HepG2 (cell line): ENCODE measurements around the gene MYO1B. TPM values are rescaled to one million over a fixed set of nuclear protein-coding genes. Genes with fewer than 3 reads are reported as not detected.

ENCODE experiments used
- KDM5B ChIP-seq: sonication (generic); formaldehyde crosslinking; IDR thresholded peaks from 2 replicates; pipeline ENCODE4 v1.4.0; 2020; ENCODE audit warnings: missing genetic modification reagents, mild to moderate bottlenecking, borderline replicate concordance
- MIER3 ChIP-seq: IDR thresholded peaks from 2 replicates; pipeline ENCODE4 v1.6.1; 2016; ENCODE audit warnings: missing compliant biosample characterization, borderline replicate concordance
- NBN ChIP-seq: fragments of 450-650 bp; conservative IDR thresholded peaks from 2 replicates; pipeline ENCODE4 v1.6.1; 2017
- SAP130 ChIP-seq: IDR thresholded peaks from 2 replicates; pipeline ENCODE4 v1.6.1; 2016; ENCODE audit warnings: low read depth
- SP5 ChIP-seq: IDR thresholded peaks from 2 replicates; pipeline ENCODE4 v1.6.1; 2016; ENCODE audit warnings: low read depth, borderline replicate concordance
- TARDBP ChIP-seq: sonication (generic); formaldehyde crosslinking; IDR thresholded peaks from 2 replicates; pipeline ENCODE4 v1.8.0; 2022; ENCODE audit warnings: mild to moderate bottlenecking, missing genetic modification reagents
- ZNF446 ChIP-seq: sonication (generic); formaldehyde crosslinking; IDR thresholded peaks from 2 replicates; pipeline ENCODE4 v1.5.0; 2020; ENCODE audit warnings: mild to moderate bottlenecking, missing genetic modification reagents
- ZNF605 ChIP-seq: sonication (generic); formaldehyde crosslinking; IDR thresholded peaks from 2 replicates; pipeline ENCODE4 v1.8.0; 2022; ENCODE audit warnings: mild to moderate bottlenecking, missing genetic modification reagents
- ZSCAN31 ChIP-seq: sonication (generic); formaldehyde crosslinking; IDR thresholded peaks from 2 replicates; pipeline ENCODE4 v1.5.0; 2020; ENCODE audit warnings: low read depth, mild to moderate bottlenecking, missing genetic modification reagents
- polyA plus RNA-seq, 8 experiments: library from polyadenylated mRNA; depleted of rRNA in 3 of 8; stranded (reverse) in 7 of 8; unstranded in 1 of 8; fragments of >200 nt; fragmentation: Illumina TruSeq in 4 of 8; extraction: Trizol in 4 of 8; gene quantifications; 2 replicates each; pipeline versions ENCODE4 v1.2.1 to v1.2.3, GENCODE V29; 2011 to 2016; ENCODE audit warnings: low read depth in 4 of 8, missing spikeins in 1 of 8, mixed read lengths in 1 of 8; ENCODE audit not compliant: insufficient read depth in 1 of 8
- total RNA-seq, 5 experiments: library from RNA; depleted of rRNA; stranded (reverse); fragments of >200 nt; fragmentation: Illumina TruSeq; extraction: Trizol; gene quantifications; 2 replicates each; pipeline ENCODE4 v1.2.3, GENCODE V29; 2016; ENCODE audit warnings: low read depth in 1 of 5
- TF ChIP-seq, protein P1 (sequence below): sonication (generic); formaldehyde crosslinking; IDR thresholded peaks from 2 replicates; pipeline ENCODE4 v1.8.1; 2023; ENCODE audit warnings: mild to moderate bottlenecking, missing genetic modification reagents
- TF ChIP-seq, protein P2 (sequence below): sonication (generic); formaldehyde crosslinking; IDR thresholded peaks from 2 replicates; pipeline ENCODE4 v1.5.1; 2020; ENCODE audit warnings: missing genetic modification reagents, mild to moderate bottlenecking, borderline replicate concordance
- TF ChIP-seq, protein P3 (sequence below): sonication (generic); formaldehyde crosslinking; IDR thresholded peaks from 2 replicates; pipeline ENCODE4 v1.9.0; 2021; ENCODE audit warnings: missing genetic modification reagents, mild to moderate bottlenecking, borderline replicate concordance
- TF ChIP-seq, protein P4 (sequence below): sonication (generic); formaldehyde crosslinking; IDR thresholded peaks from 2 replicates; pipeline ENCODE4 v1.8.1; 2022; ENCODE audit warnings: mild to moderate bottlenecking, missing genetic modification reagents
- TF ChIP-seq, protein P5 (sequence below): sonication (generic); formaldehyde crosslinking; IDR thresholded peaks from 2 replicates; pipeline ENCODE4 v1.5.1; 2020; ENCODE audit warnings: mild to moderate bottlenecking, missing genetic modification reagents, borderline replicate concordance
- TF ChIP-seq, protein P6 (sequence below): sonication (generic); formaldehyde crosslinking; IDR thresholded peaks from 2 replicates; pipeline ENCODE4 v1.4.0; 2020; ENCODE audit warnings: low read depth, mild to moderate bottlenecking, missing genetic modification reagents

MYO1B gene
- total and polyA plus RNA-seq, 2 of the 13 experiments (the other 11 are each of a cell fraction or from before 2014, with no cell fraction given), result 36.9 to 89.8 TPM

DNA sequence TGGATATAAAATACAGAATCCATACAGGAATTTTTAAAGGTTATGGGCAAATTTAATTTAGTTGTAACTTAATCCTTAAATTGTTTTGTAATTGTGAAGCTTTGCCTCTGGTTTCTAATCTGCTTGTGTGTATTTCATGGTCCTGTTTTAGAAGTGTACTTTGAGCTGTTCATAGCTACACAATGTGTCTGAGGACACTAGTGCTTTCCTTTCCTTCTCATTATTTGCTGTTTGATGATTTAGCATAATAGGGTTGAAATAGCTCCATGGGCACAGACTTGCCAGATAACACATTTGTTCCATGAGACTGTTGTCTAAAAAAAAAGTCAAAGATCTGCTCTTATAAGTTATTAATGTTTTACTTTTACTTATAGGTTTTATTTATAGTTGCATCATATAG is 134.2 kb downstream of the MYO1B start (continued):
- TF ChIP-seq MIER3 (CRISPR knock-in tag) (no peak), SP5 (CRISPR knock-in tag) (no peak), ZNF605 (CRISPR knock-in tag) (no peak), ZSCAN31 (CRISPR knock-in tag) (no peak), KDM5B (CRISPR knock-in tag) (no peak), TARDBP (CRISPR knock-in tag) (peak; percentile 30; the same call in 1 of the 2 replicates), NBN (no peak), ZNF446 (CRISPR knock-in tag) (no peak), SAP130 (peak; percentile 42; the same call in 1 of the 2 replicates)
- TF ChIP-seq, protein P1, sequence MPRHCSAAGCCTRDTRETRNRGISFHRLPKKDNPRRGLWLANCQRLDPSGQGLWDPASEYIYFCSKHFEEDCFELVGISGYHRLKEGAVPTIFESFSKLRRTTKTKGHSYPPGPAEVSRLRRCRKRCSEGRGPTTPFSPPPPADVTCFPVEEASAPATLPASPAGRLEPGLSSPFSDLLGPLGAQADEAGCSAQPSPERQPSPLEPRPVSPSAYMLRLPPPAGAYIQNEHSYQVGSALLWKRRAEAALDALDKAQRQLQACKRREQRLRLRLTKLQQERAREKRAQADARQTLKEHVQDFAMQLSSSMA, result no peak
- TF ChIP-seq, protein P2, sequence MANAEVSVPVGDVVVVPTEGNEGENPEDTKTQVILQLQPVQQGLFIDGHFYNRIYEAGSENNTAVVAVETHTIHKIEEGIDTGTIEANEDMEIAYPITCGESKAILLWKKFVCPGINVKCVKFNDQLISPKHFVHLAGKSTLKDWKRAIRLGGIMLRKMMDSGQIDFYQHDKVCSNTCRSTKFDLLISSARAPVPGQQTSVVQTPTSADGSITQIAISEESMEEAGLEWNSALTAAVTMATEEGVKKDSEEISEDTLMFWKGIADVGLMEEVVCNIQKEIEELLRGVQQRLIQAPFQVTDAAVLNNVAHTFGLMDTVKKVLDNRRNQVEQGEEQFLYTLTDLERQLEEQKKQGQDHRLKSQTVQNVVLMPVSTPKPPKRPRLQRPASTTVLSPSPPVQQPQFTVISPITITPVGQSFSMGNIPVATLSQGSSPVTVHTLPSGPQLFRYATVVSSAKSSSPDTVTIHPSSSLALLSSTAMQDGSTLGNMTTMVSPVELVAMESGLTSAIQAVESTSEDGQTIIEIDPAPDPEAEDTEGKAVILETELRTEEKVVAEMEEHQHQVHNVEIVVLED (CRISPR knock-in tag), result no peak
- TF ChIP-seq, protein P3, sequence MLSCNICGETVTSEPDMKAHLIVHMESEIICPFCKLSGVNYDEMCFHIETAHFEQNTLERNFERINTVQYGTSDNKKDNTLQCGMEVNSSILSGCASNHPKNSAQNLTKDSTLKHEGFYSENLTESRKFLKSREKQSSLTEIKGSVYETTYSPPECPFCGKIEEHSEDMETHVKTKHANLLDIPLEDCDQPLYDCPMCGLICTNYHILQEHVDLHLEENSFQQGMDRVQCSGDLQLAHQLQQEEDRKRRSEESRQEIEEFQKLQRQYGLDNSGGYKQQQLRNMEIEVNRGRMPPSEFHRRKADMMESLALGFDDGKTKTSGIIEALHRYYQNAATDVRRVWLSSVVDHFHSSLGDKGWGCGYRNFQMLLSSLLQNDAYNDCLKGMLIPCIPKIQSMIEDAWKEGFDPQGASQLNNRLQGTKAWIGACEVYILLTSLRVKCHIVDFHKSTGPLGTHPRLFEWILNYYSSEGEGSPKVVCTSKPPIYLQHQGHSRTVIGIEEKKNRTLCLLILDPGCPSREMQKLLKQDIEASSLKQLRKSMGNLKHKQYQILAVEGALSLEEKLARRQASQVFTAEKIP (CRISPR knock-in tag), result no peak
- TF ChIP-seq, protein P4, sequence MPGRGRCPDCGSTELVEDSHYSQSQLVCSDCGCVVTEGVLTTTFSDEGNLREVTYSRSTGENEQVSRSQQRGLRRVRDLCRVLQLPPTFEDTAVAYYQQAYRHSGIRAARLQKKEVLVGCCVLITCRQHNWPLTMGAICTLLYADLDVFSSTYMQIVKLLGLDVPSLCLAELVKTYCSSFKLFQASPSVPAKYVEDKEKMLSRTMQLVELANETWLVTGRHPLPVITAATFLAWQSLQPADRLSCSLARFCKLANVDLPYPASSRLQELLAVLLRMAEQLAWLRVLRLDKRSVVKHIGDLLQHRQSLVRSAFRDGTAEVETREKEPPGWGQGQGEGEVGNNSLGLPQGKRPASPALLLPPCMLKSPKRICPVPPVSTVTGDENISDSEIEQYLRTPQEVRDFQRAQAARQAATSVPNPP (CRISPR knock-in tag), result no peak
- TF ChIP-seq, protein P5, sequence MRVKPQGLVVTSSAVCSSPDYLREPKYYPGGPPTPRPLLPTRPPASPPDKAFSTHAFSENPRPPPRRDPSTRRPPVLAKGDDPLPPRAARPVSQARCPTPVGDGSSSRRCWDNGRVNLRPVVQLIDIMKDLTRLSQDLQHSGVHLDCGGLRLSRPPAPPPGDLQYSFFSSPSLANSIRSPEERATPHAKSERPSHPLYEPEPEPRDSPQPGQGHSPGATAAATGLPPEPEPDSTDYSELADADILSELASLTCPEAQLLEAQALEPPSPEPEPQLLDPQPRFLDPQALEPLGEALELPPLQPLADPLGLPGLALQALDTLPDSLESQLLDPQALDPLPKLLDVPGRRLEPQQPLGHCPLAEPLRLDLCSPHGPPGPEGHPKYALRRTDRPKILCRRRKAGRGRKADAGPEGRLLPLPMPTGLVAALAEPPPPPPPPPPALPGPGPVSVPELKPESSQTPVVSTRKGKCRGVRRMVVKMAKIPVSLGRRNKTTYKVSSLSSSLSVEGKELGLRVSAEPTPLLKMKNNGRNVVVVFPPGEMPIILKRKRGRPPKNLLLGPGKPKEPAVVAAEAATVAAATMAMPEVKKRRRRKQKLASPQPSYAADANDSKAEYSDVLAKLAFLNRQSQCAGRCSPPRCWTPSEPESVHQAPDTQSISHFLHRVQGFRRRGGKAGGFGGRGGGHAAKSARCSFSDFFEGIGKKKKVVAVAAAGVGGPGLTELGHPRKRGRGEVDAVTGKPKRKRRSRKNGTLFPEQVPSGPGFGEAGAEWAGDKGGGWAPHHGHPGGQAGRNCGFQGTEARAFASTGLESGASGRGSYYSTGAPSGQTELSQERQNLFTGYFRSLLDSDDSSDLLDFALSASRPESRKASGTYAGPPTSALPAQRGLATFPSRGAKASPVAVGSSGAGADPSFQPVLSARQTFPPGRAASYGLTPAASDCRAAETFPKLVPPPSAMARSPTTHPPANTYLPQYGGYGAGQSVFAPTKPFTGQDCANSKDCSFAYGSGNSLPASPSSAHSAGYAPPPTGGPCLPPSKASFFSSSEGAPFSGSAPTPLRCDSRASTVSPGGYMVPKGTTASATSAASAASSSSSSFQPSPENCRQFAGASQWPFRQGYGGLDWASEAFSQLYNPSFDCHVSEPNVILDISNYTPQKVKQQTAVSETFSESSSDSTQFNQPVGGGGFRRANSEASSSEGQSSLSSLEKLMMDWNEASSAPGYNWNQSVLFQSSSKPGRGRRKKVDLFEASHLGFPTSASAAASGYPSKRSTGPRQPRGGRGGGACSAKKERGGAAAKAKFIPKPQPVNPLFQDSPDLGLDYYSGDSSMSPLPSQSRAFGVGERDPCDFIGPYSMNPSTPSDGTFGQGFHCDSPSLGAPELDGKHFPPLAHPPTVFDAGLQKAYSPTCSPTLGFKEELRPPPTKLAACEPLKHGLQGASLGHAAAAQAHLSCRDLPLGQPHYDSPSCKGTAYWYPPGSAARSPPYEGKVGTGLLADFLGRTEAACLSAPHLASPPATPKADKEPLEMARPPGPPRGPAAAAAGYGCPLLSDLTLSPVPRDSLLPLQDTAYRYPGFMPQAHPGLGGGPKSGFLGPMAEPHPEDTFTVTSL (CRISPR knock-in tag), result peak; percentile 45; the same call in 1 of the 2 replicates
- TF ChIP-seq, protein P6, sequence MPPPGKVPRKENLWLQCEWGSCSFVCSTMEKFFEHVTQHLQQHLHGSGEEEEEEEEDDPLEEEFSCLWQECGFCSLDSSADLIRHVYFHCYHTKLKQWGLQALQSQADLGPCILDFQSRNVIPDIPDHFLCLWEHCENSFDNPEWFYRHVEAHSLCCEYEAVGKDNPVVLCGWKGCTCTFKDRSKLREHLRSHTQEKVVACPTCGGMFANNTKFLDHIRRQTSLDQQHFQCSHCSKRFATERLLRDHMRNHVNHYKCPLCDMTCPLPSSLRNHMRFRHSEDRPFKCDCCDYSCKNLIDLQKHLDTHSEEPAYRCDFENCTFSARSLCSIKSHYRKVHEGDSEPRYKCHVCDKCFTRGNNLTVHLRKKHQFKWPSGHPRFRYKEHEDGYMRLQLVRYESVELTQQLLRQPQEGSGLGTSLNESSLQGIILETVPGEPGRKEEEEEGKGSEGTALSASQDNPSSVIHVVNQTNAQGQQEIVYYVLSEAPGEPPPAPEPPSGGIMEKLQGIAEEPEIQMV (CRISPR knock-in tag), result no peak
